Central memory CD8-positive, alpha-beta T cell (primary cell): Measurements from ENCODE around the gene RNF145.

Experiments used
- ATAC-seq: fragments of 150-1000 bp; cut with Tn5 transposase; replicated peaks from 2 replicates; pipeline ENCODE4 v1.10.0; 2022; ENCODE audit warnings: mild to moderate bottlenecking, moderate FRiP score, moderate number of reproducible peaks; ENCODE audit not compliant: poor library complexity, severe bottlenecking; ENCODE audit errors: extremely low read depth
- DNase-seq, 2 donors: peaks; one replicate each; pipeline ENCODE4 v3.0.0; 2021; ENCODE audit warnings: low spot score in 2 of 2
- H3K27ac Mint-ChIP-seq: one replicate; pipeline ENCODE4 v1.8.0; 2022; ENCODE audit warnings: low read depth, mild to moderate bottlenecking, moderate library complexity, mixed read lengths
- H3K27me3 Mint-ChIP-seq: one replicate; pipeline ENCODE4 v1.8.0; 2022; ENCODE audit warnings: mixed read lengths
- H3K36me3 Mint-ChIP-seq: one replicate; pipeline ENCODE4 v1.8.0; 2022; ENCODE audit warnings: mild to moderate bottlenecking, moderate library complexity, mixed read lengths; ENCODE audit not compliant: insufficient read depth
- H3K4me1 Mint-ChIP-seq: one replicate; pipeline ENCODE4 v1.8.0; 2022; ENCODE audit warnings: mixed read lengths
- H3K4me3 Mint-ChIP-seq: one replicate; pipeline ENCODE4 v1.8.0; 2022; ENCODE audit warnings: mild to moderate bottlenecking, moderate library complexity, mixed read lengths
- H3K9me3 Mint-ChIP-seq: one replicate; pipeline ENCODE4 v1.8.0; 2022; ENCODE audit warnings: mixed read lengths

RNF145 gene

DNA sequence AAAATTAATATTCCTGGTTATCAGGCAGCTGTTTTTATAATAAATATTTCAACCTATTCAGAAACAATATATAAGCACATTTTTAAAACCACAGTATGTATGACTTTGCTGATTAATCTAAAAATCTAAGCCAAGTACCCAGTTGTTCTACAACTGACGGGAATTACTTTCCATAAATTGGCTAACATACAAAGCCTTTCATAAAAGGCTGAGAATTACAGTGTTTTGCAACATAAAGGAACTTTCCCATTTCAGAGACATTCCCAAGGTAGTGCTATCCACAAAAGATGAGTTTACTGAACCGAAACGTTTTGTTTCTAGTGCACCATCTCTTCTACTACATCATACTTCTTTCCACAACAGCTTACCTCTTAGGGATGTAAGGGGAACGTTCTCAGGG lies 7.2 kb downstream of the RNF145 start:
- Mint-ChIP-seq H3K27ac (no peak overlapping the region), H3K9me3 (no peaks in the 10 kb centered on the region), H3K36me3 (peaks cover 19% of the 10 kb centered on the region), H3K4me3 (no peak overlapping the region), H3K27me3 (no peaks in the 10 kb centered on the region), H3K4me1 (peaks cover 63% of the 10 kb centered on the region)
- no peak for ATAC-seq
- no peak for DNase-seq

DNA sequence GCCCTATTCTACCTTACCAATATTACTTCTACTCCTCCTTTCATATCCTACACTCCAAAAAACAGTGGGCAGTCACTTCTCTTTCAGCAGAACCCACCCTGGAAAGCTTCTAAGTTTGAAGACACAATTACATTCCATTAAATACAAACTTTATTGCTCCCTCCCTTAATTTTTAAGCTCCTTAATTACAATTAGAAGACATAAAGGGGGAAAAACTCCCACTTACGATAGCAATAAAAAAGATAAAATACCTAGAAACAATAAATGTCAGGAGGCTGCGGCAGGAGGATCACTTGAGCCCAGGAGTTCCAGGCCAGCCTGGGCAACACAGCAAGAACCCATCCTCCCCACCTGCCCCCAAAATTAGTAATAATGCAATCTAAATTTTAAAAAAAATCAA lies 9.6 kb downstream of the RNF145 start:
- Mint-ChIP-seq H3K27ac (peak overlapping the region; percentile 68), H3K4me1 (peaks cover 63% of the 10 kb centered on the region), H3K27me3 (no peaks in the 10 kb centered on the region), H3K4me3 (no peak overlapping the region), H3K9me3 (no peaks in the 10 kb centered on the region), H3K36me3 (peaks cover 32% of the 10 kb centered on the region)
- no peak for DNase-seq
- ATAC-seq = no peak

DNA sequence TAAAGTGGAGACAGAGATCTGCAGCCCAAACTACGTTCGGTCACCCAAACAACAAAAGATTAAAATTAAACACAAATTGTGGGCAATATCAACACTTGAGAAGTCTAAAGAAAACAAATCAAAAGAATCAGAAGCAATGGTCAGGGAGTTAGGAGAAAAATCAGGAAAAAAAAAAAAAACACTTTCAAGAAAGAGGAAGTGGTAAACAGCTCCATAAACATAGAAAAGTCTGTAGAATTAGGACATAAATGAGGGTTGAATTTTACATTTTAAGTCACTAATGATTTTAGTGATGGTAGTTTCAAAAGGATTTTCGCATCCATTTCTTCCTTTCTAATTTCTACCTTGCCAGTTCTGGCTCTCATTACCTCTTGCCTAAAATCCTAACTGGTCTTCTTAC lies 10.1 kb downstream of the RNF145 start:
- Mint-ChIP-seq H3K27me3 (no peaks in the 10 kb centered on the region), H3K4me1 (peaks cover 63% of the 10 kb centered on the region), H3K9me3 (no peaks in the 10 kb centered on the region), H3K27ac (peak overlapping the region; percentile 68), H3K4me3 (no peak overlapping the region), H3K36me3 (peaks cover 32% of the 10 kb centered on the region)
- no peak for ATAC-seq
- no peak for DNase-seq

DNA sequence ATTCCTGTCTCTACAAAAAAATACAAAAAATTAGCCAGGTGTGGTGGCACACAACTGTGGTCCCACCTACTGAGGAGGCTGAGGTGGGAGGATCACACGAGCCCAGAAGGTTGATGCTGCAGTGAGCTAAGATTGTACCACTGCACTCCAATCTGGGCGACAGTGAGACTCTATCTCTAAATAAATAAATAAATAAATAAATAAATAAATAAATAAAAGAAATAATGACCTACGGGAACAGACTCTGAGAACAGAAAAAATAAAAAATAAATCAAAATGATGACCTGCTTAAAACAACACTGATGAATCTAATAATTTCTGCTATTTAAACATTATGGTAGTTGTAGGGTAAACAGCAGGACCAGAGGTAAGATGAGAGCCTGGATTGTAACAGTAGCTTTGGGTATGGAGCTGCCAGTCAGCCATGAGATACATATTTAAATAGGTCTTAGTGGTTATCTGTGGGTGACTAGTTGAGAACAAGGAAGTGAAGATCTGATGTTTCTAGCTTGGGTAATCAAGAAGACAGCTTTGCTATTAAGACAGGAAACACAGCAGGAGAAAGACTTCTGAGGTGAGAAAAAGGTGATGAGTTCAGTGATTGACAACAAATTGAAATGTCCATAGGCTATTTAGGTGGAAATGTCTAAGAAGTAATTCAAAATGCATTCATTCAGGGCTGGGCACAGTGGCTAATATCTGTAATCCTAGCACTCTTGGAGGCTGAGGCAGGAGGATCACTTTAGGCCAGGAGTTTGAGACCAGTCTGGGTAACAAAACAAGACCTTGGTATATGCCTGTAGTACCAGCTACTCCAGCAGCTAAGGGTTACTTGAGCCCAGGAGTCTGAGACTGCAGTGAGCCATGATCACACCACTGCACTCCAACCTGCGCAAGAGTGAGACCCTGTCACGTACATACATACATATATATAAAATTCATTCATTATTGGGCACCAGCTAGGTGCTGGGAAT lies 11.0 kb downstream of the RNF145 start:
- ATAC-seq (peak; percentile 97), DNase-seq (no peak)
- H3K27ac Mint-ChIP-seq = peak overlapping the region; percentile 68
- no peaks in the 10 kb centered on the region for H3K27me3 Mint-ChIP-seq
- H3K4me3 Mint-ChIP-seq = peak overlapping the region; percentile 29
- no peaks in the 10 kb centered on the region for H3K9me3 Mint-ChIP-seq
- H3K4me1 Mint-ChIP-seq = peaks cover 57% of the 10 kb centered on the region
- H3K36me3 Mint-ChIP-seq = peaks cover 35% of the 10 kb centered on the region

DNA sequence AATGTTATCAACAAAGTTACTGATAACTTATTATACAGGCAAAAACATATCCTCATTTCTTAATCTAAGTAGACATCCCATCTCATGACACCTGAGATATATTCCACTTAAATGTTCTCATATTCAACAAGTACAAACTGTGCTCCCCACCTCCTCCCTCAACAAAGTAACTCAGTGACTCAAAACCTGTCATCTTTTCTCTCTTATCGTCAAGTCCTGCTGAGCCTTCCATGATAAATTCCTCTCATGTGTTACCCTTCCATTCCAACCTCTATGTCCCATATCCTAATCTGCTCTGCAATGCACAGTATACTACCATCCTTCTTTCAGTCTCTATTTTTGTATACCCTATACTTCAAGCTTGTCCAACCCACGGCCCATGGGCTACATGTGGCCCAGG lies 13.6 kb downstream of the RNF145 start:
- ATAC-seq (no peak), DNase-seq (no peak)
- Mint-ChIP-seq H3K9me3 (no peaks in the 10 kb centered on the region), H3K4me1 (peaks cover 58% of the 10 kb centered on the region), H3K27me3 (no peaks in the 10 kb centered on the region), H3K4me3 (no peak overlapping the region), H3K36me3 (peaks cover 33% of the 10 kb centered on the region), H3K27ac (peak overlapping the region; percentile 16)

DNA sequence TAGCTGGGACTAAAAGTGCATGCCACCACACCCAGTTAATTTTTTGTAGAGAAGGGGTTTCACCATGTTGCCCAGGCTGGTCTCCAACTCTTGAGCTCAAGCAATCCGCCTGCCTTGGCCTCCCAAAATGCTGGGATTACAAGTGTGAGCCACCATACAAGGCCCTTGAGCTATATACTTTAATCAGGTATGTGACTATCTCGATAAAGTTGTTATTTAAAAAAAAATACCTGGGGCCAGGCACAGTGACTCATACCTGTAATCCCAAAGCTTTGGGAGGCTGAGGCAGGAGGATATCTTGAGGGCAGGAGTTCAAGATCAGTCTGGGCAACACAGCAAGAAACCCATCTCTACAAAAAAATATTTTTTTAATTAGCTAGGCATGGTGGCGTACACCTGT lies 19.2 kb downstream of the RNF145 start:
- DNase-seq (no peak), ATAC-seq (no peak)
- Mint-ChIP-seq H3K4me3 (no peak overlapping the region), H3K9me3 (no peaks in the 10 kb centered on the region), H3K4me1 (peaks cover 16% of the 10 kb centered on the region), H3K27ac (no peak overlapping the region), H3K36me3 (peaks cover 22% of the 10 kb centered on the region), H3K27me3 (no peaks in the 10 kb centered on the region)

DNA sequence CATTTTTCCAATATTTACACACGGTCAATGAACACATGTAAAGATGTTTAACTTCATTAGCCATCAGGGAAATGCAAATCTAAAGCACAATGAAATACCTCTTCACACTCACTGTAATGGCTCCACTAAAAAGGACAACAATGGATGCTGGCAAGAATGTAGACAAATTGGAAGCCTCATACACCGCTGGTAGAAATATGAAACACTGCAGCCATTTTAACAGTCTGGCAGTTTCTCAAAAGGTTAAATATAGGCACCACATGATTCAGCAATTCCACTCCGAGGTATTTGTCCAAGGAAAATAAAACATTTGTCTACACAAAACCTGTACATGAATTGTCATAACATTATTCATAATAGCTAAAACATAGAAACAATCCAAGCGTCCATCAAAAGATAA lies 20.0 kb downstream of the RNF145 start:
- Mint-ChIP-seq H3K36me3 (peaks cover 21% of the 10 kb centered on the region), H3K9me3 (no peaks in the 10 kb centered on the region), H3K27ac (no peak overlapping the region), H3K4me3 (no peak overlapping the region), H3K27me3 (no peaks in the 10 kb centered on the region), H3K4me1 (peaks cover 16% of the 10 kb centered on the region)
- no peak for DNase-seq
- no peak for ATAC-seq

DNA sequence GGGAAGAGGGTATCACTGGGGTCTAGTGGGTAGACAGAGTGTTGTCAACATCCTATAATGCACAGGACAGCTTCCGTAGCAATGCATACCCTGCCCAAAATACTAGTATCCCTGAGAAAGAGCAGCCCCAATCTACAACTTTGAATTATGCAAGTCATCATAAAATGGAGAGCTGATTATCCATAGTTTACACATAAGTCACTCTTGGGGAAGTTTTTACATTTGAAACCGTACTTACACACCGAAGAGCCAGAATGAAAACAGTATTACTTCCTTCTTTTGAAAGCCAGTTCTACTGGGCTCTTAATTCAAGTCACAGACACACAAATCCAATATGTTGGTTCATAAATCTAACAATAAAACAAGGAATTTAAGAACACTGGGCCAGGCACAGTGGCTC lies 21.6 kb downstream of the RNF145 start:
- no peak for DNase-seq
- Mint-ChIP-seq H3K4me3 (no peak overlapping the region), H3K27ac (no peak overlapping the region), H3K27me3 (no peaks in the 10 kb centered on the region), H3K9me3 (no peaks in the 10 kb centered on the region), H3K4me1 (peaks cover 10% of the 10 kb centered on the region), H3K36me3 (peaks cover 17% of the 10 kb centered on the region)
- ATAC-seq = no peak

DNA sequence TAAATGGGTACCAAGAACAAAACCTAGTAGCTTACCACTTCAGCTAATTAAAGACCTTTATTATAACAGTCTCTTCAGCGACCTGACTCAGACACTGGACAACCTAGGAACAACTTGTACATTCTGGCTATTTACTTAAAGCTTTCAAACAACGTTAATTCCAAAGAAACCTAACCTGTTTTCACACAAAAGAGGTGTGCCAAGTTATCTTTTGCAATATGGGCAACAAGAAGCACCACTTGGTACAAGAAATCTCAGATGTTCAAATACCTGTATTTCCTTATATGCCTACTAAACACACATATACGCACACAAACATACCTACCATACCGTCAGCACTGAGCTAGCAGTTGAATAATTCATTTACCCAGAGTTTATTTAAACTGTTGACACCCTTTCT lies 23.0 kb downstream of the RNF145 start:
- H3K27me3 Mint-ChIP-seq = no peaks in the 10 kb centered on the region
- H3K9me3 Mint-ChIP-seq = no peaks in the 10 kb centered on the region
- peaks cover 17% of the 10 kb centered on the region for H3K4me1 Mint-ChIP-seq
- H3K36me3 Mint-ChIP-seq = peaks cover 16% of the 10 kb centered on the region
- H3K27ac Mint-ChIP-seq = no peak overlapping the region
- DNase-seq (no peak), ATAC-seq (no peak)
- H3K4me3 Mint-ChIP-seq = no peak overlapping the region

DNA sequence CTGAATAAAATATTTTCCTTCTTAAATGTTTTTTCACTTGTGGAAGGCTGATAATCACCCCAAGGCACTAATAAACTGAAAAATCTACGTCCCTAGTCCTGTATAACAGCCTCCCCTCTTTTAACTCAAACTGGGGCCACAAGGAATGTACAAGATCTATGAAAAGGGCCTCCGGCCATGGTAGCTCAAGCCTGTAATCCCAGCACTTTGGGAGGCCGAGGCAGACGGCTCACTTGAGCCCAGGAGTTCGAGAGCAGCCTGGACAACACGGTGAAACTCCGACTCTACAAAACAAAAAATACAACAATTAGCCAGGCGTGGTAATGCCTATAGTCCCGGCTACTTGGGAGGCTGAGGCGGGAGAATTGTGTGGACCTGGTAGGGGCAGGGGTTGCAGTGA lies 23.6 kb downstream of the RNF145 start:
- ATAC-seq = no peak
- Mint-ChIP-seq H3K27ac (no peak overlapping the region), H3K27me3 (no peaks in the 10 kb centered on the region), H3K4me1 (peaks cover 23% of the 10 kb centered on the region), H3K9me3 (no peaks in the 10 kb centered on the region), H3K36me3 (peaks cover 14% of the 10 kb centered on the region), H3K4me3 (no peak overlapping the region)
- no peak for DNase-seq

DNA sequence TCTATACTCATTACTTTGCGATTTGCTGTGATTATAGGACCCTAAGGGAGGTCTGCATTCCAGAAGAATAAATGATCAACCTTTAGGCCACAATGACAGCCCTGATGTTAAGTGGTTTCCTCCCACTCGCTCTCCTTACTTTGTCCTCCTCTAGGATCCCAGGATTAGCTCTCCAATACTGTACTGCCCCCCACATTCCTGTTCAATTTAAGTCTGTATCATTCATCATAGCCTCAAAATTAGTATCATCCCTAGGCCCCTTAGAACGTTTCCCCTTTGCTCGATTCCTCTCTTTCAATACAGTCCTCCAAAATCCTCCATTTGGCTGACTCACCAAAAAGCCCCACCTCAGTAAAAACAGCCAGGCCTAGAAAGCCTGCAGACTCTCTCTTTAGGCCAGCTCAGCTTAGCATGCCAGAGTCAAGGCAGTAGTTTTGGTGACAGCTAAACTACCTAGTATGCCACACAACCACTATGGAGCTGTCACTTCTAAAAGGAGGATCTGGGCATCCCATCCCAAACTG lies 24.4 kb downstream of the RNF145 start:
- H3K9me3 Mint-ChIP-seq = no peaks in the 10 kb centered on the region
- H3K27ac Mint-ChIP-seq = peak overlapping the region; percentile 90
- no peak for ATAC-seq
- no peaks in the 10 kb centered on the region for H3K27me3 Mint-ChIP-seq
- no peak overlapping the region for H3K4me3 Mint-ChIP-seq
- DNase-seq = no peak
- H3K4me1 Mint-ChIP-seq = peaks cover 31% of the 10 kb centered on the region
- peaks cover 20% of the 10 kb centered on the region for H3K36me3 Mint-ChIP-seq

DNA sequence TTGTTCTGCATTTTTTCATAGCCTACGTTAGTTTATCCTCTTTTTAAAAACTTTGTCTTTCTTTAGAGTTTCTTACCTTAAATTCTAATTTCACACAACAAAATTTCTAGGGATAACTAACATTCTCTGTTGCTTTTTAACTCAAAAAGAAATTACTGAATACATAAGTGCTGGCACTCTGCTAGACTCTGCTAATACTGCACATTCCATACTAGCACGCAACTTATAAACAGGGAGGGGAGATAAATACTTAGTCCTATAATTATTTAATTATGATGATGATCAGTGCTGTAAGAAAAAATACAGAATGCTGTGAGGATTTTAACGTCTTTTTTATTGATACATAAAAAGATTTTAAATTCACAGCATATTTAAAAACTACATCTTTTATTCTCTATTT lies 25.1 kb downstream of the RNF145 start:
- Mint-ChIP-seq H3K27ac (peak overlapping the region; percentile 90), H3K4me3 (no peak overlapping the region), H3K27me3 (no peaks in the 10 kb centered on the region), H3K9me3 (no peaks in the 10 kb centered on the region), H3K4me1 (peaks cover 34% of the 10 kb centered on the region), H3K36me3 (peaks cover 17% of the 10 kb centered on the region)
- DNase-seq (no peak), ATAC-seq (no peak)

DNA sequence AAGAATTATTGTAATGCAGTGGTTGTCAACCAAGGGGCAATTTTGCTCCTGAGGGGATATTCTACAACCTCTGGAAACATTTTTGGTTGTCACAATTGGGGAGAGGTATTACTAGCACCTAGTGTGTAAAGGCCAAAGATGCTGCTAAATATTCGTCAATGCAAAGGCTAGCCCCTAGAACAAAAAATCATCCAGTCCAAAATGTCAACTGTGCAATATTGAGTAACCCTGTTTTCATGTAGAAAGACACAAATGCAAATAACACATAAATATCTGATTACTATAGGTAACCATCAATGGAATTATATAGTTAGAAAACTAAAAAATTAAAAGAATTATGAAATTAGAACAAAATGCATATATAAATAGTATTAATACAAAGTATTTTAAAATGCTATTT lies 26.1 kb downstream of the RNF145 start:
- Mint-ChIP-seq H3K36me3 (peaks cover 19% of the 10 kb centered on the region), H3K27ac (no peak overlapping the region), H3K27me3 (no peaks in the 10 kb centered on the region), H3K9me3 (no peaks in the 10 kb centered on the region), H3K4me3 (no peak overlapping the region), H3K4me1 (peaks cover 34% of the 10 kb centered on the region)
- ATAC-seq (no peak), DNase-seq (no peak)
